Fibroblast of gingiva (primary cell): ENCODE results near the gene SLC35D2.
"Not testable (repeated sequence)": the region's sequence is repeated elsewhere in the genome, so short reads cannot be mapped to it uniquely, and the experiment has no call there.

Experiments
- DNase-seq: peaks from one replicate; pipeline ENCODE4 v3.0.0-alpha.2; 2011; ENCODE audit warnings: low read depth

SLC35D2 gene

DNA sequence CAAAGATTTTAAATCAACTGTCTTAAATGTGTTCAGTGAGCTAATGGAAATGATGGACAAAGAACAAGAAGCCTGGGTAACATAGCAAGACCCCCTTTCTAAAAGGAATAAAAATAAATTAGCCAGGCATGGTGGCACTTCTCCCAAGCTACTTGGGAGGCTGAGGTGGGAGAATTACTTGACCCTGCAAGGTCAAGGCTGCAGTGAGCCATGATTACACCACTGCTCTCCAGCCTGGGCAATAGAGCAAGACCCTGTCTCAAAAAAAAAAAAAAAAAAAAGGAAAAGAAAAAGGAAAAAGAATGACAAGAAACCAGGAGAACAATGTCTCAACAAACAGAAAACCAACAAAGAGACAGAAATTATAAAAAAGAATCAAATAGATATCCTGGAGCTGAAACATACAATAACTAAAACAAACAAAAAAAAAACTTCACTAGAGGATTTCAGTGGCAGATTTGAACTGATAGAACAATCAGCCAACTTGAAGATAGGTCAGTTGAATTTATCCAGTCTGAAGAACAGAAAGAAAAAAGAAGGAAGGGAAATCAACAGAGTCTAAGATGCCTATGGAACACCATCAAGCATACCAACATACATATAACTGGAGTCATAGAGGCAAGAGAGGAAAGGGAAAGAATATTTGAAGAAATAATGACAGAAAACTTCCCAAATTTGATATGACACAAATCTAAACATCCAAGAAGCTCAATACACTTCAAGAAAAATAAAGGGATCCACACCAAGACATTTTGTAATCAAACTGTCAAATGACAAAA lies 16.8 kb upstream of the SLC35D2 start:
- DNase-seq: no peak

DNA sequence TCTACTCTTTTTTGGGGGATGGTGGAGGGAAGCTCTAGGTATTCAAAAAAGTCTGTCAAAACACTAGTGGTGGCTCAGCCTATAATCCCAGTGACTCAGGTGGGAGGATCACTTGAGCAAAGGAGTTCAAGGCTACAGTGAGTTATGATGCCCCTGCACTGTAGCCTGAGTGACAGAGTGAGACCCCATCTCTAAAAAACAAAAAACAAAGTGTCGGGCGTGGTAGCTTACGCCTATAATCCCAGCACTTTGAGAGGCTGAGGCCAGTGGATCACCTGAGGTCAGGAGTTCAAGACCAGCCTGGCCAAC lies 15.8 kb upstream of the SLC35D2 start:
- DNase-seq: no peak

- DNase-seq: no peak
Observed at GRCh38 chr9:96398582-96399324, 15.2 kb upstream of the SLC35D2 start.

DNA sequence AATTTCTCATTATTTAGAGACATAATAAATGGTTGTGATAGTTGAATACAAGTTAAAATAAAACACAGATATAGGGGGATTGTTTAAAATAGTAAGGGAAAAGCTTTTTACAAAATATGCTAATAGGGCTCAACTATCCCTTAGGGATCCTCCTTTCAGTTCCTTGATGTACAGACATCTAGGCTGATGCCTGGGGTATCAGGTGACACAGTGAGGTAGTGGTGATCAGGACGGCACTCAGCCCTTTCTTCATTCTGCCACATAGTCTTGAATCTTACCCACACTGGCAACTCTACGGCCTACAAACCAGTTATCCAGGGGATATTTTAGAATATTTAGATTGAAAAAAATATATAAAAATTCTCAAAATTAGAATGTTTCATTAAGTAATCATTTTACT lies 12.5 kb upstream of the SLC35D2 start:
- no peak for DNase-seq

GRCh38 chr9:96394832-96395496 lies 11.5 kb upstream of the SLC35D2 start:
- DNase-seq: no peak

GRCh38 chr9:96392263-96392662 lies 8.8 kb upstream of the SLC35D2 start:
- no peak for DNase-seq

GRCh38 chr9:96391021-96391765 lies 7.7 kb upstream of the SLC35D2 start:
- DNase-seq: no peak

- no peak for DNase-seq
Observed at GRCh38 chr9:96388144-96388543, 4.6 kb upstream of the SLC35D2 start.

- DNase-seq: no peak
Observed at GRCh38 chr9:96386157-96386556, 2.6 kb upstream of the SLC35D2 start.

- DNase-seq: no peak
Observed at GRCh38 chr9:96382839-96383164, 709 bp downstream of the SLC35D2 start.

DNA sequence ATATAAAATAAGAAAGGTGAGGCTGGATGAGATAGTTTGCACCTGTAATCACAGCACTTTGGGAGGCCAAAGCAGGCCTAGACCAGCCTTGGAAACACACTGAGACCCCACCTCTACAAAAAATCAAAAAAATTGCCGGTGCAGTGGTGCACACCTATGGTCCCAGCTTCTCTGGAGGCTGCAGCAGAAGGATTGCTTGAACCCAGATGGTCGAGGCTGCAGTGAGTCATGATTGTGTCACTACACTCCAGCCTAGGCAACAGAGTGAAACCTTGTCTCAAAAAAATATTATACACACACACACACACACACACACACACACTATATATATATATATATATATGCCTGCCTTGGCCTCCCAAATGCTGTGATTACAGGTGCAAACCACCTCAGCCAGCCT lies 1.3 kb downstream of the SLC35D2 start:
- DNase-seq: no peak

DNA sequence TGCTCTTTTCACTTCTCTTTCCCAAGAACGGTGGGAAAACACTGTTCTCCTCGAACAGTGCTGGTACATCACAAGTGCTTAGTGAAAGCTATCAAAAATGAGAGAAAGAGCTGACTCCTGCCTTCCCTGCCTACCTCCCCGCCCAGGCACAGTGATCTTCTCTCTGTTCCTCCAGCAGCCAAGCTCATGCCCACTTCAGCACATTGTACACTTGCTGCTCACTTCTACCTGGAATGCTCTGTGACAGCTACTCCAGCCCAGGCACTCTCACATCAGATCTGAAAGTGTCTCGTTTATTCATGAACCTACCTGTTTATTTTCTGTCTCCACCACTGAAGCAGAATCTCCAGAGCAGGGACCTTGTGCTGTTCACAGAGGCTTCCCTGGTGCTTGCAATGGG lies 1.8 kb downstream of the SLC35D2 start:
- DNase-seq: no peak

DNA sequence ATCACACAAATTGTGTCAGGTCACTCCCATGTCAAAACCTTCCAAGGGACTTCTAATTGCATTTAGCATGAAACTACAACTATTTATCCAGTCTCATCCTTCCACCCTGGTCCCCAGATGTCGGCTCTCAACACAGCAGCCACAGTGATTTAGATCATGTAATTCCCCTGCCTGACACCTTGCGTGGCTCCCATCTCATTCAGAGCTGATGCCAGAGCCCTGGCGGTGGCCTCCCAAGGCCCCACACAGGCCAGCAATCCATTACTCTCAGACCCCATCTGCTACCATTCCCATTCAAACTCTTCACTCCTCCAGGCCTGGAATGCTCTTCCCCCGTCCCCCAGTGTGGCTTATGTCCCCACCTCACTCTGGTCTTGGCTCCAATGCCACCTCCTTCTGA lies 2.4 kb downstream of the SLC35D2 start:
- DNase-seq: no peak

DNA sequence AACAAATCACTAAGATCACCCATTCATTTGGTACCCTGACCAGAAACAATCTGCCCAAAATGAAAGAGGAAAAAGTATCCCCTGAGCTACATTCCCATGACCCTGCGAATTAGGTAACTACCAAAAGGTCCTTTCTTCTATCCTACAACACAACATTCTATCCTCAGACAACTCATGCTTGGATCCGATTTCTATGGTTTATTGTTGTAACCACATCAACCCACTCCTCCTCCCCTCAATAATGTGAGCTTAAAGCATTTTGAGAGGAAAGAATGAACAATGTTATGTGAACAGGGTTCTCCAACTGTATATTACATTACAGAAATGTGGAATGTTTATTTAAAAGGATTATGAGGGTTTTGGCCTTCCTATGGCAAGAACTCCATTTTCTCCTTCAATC lies 4.0 kb downstream of the SLC35D2 start:
- no peak for DNase-seq

DNA sequence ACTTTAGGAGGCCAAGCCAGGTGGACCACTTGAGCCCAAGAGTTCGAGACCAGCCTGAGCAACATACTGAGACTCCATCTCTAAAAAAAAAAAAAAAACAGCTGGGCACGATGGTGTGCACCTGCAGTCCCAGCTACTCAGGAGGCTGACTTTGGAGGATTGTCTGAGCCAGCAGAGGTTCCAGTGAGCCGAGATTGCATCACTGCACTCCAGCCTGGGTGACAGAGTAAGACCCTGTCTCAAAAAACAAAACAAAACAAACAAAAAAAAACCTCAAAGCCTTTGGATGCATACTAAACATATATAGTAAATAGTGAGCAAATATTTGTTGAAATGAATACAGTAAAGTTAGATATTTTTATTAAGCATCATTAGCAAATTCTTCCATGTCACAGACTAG lies 5.3 kb downstream of the SLC35D2 start:
- no peak for DNase-seq

DNA sequence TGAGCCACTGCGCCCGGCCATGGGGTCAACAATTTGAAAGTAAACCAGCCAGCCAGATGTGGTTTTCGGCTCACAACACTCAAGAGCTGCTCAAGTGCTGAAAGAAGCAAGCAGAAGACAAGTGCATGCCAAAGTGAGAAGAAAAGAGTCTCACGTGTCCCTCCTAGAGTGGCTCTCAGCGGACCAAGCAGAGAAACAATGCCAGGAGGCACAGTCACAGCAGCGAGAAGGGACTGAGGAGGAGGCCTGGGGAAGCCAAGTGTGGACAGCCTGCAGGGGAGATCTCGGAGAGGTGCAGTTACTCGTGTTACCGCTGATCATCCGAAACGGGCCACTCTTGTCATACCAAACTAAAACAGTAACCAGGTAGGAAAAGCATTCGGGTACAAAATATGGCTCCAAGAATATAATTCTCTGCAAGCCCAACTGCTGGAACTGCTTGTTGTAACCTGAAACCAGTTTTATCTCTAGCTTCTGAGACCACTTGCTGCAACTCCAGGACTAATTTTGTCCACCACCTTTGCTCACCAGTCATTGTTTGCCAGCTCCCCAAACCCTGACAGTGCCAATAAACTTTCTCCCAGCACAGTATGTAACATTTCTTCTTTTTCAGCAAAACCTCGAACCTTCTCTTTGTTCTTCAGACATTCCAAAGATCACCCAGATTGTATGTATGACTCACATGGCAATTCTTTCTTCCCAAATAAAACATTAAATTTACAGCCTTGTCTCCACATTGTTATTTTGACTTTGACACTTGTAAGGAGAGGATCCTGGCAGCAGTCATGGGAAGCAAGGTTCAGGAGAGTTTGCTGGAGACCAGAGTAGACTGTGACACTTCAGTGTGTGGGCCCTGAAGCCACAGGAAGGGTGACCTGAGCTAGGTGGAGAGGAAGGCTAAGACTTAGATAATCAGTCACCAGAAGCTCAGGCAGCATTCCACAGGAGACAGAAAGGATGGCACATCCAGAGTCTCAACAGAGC lies 6.3 kb downstream of the SLC35D2 start:
- no peak for DNase-seq

DNA sequence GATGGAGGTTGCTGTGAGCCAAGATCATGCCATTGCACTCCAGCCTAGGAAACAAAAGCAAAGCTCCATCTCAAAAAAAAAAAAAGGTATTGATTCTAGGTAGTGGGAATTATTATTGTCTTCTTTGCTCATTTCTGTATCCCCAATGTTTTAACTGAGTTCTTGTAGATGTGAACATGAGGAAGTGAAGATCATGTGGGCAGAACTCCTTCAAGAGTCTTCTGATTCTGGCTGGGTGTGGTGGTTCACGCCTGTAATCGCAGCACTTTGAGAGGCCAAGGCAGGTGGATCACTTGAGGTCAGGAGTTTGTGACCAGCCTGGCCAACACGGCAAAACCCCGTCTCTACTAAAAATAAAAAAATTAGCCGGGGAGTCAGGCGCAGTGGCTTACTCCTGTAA lies 8.0 kb downstream of the SLC35D2 start:
- not testable (repeated sequence) for DNase-seq

GRCh38 chr9:96367943-96368342 lies 15.6 kb downstream of the SLC35D2 start:
- no peak for DNase-seq

DNA sequence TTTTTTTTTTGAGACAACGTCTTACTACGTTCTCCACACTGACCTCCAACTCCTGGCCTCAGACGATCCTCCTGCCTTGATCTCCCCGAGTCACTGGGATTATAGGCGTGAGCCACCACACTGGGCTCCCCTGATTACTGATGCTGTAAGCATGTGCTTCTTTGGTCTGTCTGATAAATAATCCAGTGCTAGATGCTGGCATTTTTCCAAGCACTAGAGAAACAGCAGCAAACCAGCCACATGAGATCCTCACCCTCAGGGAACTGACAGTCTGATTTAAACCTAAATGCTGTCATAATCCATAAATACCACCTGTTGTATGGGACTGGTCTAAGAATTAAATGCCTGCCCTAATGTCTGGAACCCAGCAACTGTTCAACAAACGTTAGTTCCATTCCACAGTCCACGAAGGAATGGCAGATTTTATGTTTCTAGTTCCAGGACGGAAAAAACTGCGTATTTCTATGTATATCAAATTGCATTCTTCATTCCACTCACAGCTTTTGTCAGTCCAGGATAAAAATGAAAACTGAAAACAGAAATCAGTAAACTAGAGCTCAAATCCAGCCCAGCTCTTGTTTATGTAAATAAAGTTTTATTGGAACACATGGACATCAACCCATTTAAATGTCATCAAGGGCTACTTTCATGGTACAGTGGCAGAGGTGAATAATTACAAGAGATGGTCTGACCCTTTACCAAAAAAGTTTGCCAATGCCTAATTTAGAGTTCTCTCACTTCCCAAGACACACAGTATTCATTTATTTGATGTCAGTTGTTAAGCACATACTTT lies 20.1 kb downstream of the SLC35D2 start:
- DNase-seq: no peak

DNA sequence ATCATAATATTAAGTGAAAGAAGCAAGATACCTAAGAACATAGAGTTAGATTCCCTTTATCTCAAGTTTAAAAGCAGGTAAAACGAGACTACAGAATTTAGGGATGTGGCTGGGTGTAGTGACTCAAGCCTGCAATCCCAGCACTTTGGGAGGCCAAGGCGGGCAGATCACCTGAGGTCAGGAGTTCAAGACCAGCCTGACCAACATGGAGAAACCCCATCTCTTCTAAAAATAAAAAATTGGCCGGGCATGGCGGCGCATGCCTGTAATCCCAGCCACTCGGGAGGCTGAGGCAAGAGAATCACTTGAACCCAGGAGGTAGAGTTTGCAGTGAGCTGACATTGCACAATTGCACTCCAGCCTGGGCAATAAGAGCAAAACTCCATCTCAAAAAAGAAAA lies 21.4 kb downstream of the SLC35D2 start:
- DNase-seq: not testable (repeated sequence)

DNA sequence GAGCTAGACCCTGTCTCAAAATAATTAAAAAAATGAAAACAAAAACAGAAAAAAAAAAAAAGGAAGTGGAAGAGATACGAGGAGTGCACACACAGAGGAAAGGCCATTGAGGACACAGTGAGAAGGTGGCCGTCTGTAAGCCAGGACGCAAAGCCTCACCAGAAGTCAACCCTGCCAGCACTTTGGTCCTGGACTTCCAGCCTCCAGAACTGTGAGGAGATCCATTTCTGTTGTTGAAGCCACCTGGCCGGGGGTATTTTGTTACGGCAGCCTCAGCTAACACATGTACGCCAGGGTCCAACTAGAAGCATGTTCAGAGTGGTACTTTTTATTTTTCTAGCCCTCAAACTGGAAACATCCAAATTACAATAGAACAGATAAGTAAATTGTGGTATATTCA lies 21.8 kb downstream of the SLC35D2 start:
- no peak for DNase-seq
